ENCODE measurements around the gene TRABD2B. TPM values are rescaled to one million over a fixed set of nuclear protein-coding genes. Genes with fewer than 3 reads are reported as not detected.

TRABD2B gene
- total RNA-seq, 2 donors from 2014 or later = 3.1 to 8.1 TPM

GRCh38 chr1:47968556-47968888 is 28.7 kb downstream of the TRABD2B start:
- H3K27ac ChIP-seq = no peak overlapping the region
- no peak overlapping the region for H3K4me3 ChIP-seq
- no peaks in the 10 kb centered on the region for H3K27me3 ChIP-seq
- peaks cover 3 to 58% of the 10 kb centered on the region in 2 donors for H3K4me1 ChIP-seq
- no peaks in the 10 kb centered on the region for H3K9me3 ChIP-seq
- TF ChIP-seq CTCF (IDR thresholded peaks at IDR 0.05) = no peak
- H3K36me3 ChIP-seq = no peaks in the 10 kb centered on the region
- no peak for DNase-seq (ENCODE audit: low spot score)

- no peaks in the 10 kb centered on the region for H3K36me3 ChIP-seq
- H3K9me3 ChIP-seq = no peaks in the 10 kb centered on the region
- no peak overlapping the region for H3K4me3 ChIP-seq
- H3K27me3 ChIP-seq = no peaks in the 10 kb centered on the region
- no peak for TF ChIP-seq CTCF (IDR thresholded peaks at IDR 0.05)
- peaks cover 3 to 61% of the 10 kb centered on the region in 2 donors for H3K4me1 ChIP-seq
- DNase-seq (ENCODE audit: low spot score) = no peak
- no peak overlapping the region for H3K27ac ChIP-seq
Observed at GRCh38 chr1:47967864-47968555, 29.2 kb downstream of the TRABD2B start.

GRCh38 chr1:47965816-47966215 is 31.4 kb downstream of the TRABD2B start:
- Histone ChIP-seq H3K4me3 (no peak overlapping the region), H3K27me3 (no peaks in the 10 kb centered on the region), H3K36me3 (no peaks in the 10 kb centered on the region), H3K9me3 (no peaks in the 10 kb centered on the region), H3K27ac (peak overlapping the region in 1 of 2 donors; percentile 35), H3K4me1 (peaks cover 0 to 49% of the 10 kb centered on the region in 2 donors)
- no peak for TF ChIP-seq CTCF (IDR thresholded peaks at IDR 0.05)
- DNase-seq (ENCODE audit: low spot score) = no peak

GRCh38 chr1:47964636-47965035 is 32.5 kb downstream of the TRABD2B start:
- Histone ChIP-seq H3K36me3 (no peaks in the 10 kb centered on the region), H3K4me3 (no peak overlapping the region), H3K9me3 (no peaks in the 10 kb centered on the region), H3K27ac (peak overlapping the region in 1 of 2 donors; percentile 83), H3K4me1 (peaks cover 0 to 45% of the 10 kb centered on the region in 2 donors), H3K27me3 (no peaks in the 10 kb centered on the region)
- no peak for TF ChIP-seq CTCF (IDR thresholded peaks at IDR 0.05)
- DNase-seq (ENCODE audit: low spot score) = no peak

- H3K27me3 ChIP-seq = no peaks in the 10 kb centered on the region
- no peaks in the 10 kb centered on the region for H3K9me3 ChIP-seq
- TF ChIP-seq CTCF (IDR thresholded peaks at IDR 0.05) = no peak
- peak overlapping the region; percentile 66 to 83 for H3K27ac ChIP-seq
- H3K4me1 ChIP-seq = peaks cover 0 to 39% of the 10 kb centered on the region in 2 donors
- no peaks in the 10 kb centered on the region for H3K36me3 ChIP-seq
- DNase-seq (ENCODE audit: low spot score) = peak; percentile 67
- H3K4me3 ChIP-seq = no peak overlapping the region
Observed at GRCh38 chr1:47963568-47964358, 33.4 kb downstream of the TRABD2B start.
